ENCODE measurements around the gene IMPDH1.

DNA sequence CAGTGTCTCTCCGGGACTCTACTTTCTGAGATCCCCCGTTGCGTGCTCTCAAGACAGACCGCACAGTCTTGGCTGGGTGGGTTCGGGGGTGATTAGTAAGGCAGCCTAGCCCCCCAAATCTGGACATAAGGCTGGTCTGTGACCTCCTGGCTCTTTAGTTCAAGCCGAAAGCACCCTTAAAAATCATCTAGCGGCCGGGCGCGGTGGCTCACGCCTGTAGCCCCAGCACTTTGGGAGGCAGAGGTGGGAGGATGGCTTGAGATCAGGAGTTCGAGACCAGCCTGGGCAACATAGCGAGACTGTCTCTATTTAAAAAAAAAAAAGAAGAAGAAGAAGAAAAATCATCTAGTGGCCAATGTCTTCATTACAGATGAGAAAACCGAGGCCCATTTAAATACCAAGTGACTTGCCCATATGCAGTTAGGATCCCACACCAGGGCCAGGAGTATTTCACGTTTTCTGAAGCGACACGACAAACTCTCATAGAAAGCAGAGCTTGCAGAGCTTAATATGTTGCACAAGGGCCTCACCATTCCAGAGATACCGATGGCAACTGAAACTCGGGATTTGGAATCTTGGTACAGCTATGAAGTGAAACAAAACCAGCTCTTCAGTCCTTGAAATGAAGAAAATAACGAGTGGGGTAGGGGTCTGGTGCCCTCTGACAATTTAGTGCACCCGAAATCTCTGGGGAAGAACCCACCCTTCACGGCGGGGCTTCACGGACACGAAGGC is 45.2 kb upstream of the IMPDH1 start:
- TF ChIP-seq, protein P1, sequence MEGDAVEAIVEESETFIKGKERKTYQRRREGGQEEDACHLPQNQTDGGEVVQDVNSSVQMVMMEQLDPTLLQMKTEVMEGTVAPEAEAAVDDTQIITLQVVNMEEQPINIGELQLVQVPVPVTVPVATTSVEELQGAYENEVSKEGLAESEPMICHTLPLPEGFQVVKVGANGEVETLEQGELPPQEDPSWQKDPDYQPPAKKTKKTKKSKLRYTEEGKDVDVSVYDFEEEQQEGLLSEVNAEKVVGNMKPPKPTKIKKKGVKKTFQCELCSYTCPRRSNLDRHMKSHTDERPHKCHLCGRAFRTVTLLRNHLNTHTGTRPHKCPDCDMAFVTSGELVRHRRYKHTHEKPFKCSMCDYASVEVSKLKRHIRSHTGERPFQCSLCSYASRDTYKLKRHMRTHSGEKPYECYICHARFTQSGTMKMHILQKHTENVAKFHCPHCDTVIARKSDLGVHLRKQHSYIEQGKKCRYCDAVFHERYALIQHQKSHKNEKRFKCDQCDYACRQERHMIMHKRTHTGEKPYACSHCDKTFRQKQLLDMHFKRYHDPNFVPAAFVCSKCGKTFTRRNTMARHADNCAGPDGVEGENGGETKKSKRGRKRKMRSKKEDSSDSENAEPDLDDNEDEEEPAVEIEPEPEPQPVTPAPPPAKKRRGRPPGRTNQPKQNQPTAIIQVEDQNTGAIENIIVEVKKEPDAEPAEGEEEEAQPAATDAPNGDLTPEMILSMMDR (IDR thresholded peaks at IDR 0.05; ENCODE audit: poor library complexity, severe bottlenecking): no peak
- no peak for TF ChIP-seq EP300 (conservative IDR thresholded peaks at IDR 0.05; ENCODE audit: poor library complexity, severe bottlenecking)
- no peak for TF ChIP-seq MXI1 (conservative IDR thresholded peaks at IDR 0.05; ENCODE audit: poor library complexity, severe bottlenecking)
- TF ChIP-seq, protein P2, sequence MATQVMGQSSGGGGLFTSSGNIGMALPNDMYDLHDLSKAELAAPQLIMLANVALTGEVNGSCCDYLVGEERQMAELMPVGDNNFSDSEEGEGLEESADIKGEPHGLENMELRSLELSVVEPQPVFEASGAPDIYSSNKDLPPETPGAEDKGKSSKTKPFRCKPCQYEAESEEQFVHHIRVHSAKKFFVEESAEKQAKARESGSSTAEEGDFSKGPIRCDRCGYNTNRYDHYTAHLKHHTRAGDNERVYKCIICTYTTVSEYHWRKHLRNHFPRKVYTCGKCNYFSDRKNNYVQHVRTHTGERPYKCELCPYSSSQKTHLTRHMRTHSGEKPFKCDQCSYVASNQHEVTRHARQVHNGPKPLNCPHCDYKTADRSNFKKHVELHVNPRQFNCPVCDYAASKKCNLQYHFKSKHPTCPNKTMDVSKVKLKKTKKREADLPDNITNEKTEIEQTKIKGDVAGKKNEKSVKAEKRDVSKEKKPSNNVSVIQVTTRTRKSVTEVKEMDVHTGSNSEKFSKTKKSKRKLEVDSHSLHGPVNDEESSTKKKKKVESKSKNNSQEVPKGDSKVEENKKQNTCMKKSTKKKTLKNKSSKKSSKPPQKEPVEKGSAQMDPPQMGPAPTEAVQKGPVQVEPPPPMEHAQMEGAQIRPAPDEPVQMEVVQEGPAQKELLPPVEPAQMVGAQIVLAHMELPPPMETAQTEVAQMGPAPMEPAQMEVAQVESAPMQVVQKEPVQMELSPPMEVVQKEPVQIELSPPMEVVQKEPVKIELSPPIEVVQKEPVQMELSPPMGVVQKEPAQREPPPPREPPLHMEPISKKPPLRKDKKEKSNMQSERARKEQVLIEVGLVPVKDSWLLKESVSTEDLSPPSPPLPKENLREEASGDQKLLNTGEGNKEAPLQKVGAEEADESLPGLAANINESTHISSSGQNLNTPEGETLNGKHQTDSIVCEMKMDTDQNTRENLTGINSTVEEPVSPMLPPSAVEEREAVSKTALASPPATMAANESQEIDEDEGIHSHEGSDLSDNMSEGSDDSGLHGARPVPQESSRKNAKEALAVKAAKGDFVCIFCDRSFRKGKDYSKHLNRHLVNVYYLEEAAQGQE (IDR thresholded peaks at IDR 0.05; ENCODE audit: borderline replicate concordance): no peak
- no peak for TF ChIP-seq TAF1 (IDR thresholded peaks at IDR 0.05; ENCODE audit: low read depth)
